Right lobe of liver (tissue), 6 donors: Measurements from ENCODE around the gene RAB3IL1. TPM values are rescaled to one million over a fixed set of nuclear protein-coding genes. Genes with fewer than 3 reads are reported as not detected.

Experiments used
- ATAC-seq, 4 donors: fragments of 200-7000 bp; cut with Tn5 transposase; one replicate each; pipeline ENCODE4 v1.9.1; 2020; ENCODE audit warnings: mild to moderate bottlenecking in 4 of 4, moderate library complexity in 4 of 4
- DNase-seq, 3 donors: peaks; one replicate each; pipeline ENCODE4 v3.0.0-alpha.2; 2020
- H3K27ac ChIP-seq, 3 donors: fragments of 200-600 bp; one replicate each; pipeline ENCODE4 v1.8.0; 2022
- H3K27me3 ChIP-seq, 2 donors: fragments of 200-600 bp; one replicate each; pipeline ENCODE4 v1.8.0; 2022
- H3K36me3 ChIP-seq, 4 donors: fragments of 200-600 bp; sonication (generic) in 1 of 4; one replicate each; pipeline versions ENCODE4 v1.5.1 to v1.8.0; 2017 to 2022; ENCODE audit warnings: control low read depth in 1 of 4
- H3K4me1 ChIP-seq, 4 donors: fragments of 200-600 bp; sonication (generic) in 1 of 4; one replicate each; pipeline versions ENCODE4 v1.5.1 to v1.8.0; 2017 to 2022; ENCODE audit warnings: control low read depth in 1 of 4
- H3K4me3 ChIP-seq, 3 donors: fragments of 200-600 bp; one replicate each; pipeline ENCODE4 v1.8.0; 2022
- H3K9me3 ChIP-seq, 4 donors: fragments of 200-600 bp; sonication (generic) in 1 of 4; one replicate each; pipeline versions ENCODE4 v1.5.1 to v1.8.0; 2017 to 2022; ENCODE audit warnings: control low read depth in 1 of 4
- POLR2A ChIP-seq: fragments of 450-650 bp; IDR thresholded peaks from one replicate; pipeline ENCODE4 v1.6.1; 2017; ENCODE audit warnings: antibody characterized with exemption, mild to moderate bottlenecking
- WGBS: methylation state at CpG from one replicate; pipeline ENCODE4 v1.1.6; 2018; ENCODE audit warnings: low coverage, low lambda C conversion rate; ENCODE audit not compliant: insufficient coverage; ENCODE audit errors: missing lambda C conversion rate; 5-methylcytosine and 5-hydroxymethylcytosine counted together
- intact Hi-C, 2 donors: fragments of 100-400 bp; cut with DNase I; formaldehyde crosslinking; loops; one replicate each; pipeline versions ENCODE4 v1.11.2 to v1.14.1; 2022
- total RNA-seq, 6 experiments: library from RNA; depleted of rRNA in 2 of 6; stranded (reverse); fragments of >200 nt in 2 of 6; fragmentation: NEBNext Ultra II Directional in 3 of 6; extraction: Animal tissue kit (Norgen Biotek cat#: 25700) in 3 of 6; gene quantifications; one replicate each; pipeline versions ENCODE4 v1.1.0 to v1.2.4, GENCODE V29; 2016 to 2023
- TF ChIP-seq, protein P1 (sequence below), 4 donors: fragments of 200-600 bp in 3 of 4; fragments of 450-650 bp in 1 of 4; IDR thresholded peaks; one replicate each; pipeline versions ENCODE4 v1.5.1 to v1.8.0; 2016 to 2022; ENCODE audit warnings: antibody characterized with exemption in 4 of 4, mild to moderate bottlenecking in 2 of 4
- donor health status: DM: no; HTN: yes; CAD: no.
- donor health status: DM: no; HTN: no; CAD: no.
- donor health status: DM: no; HTN: no; CAD: no.
- donor health status: DM: no; HTN: yes; CAD: no.
- donor health status: DM: no; HTN: yes; CAD: no.

Gene RAB3IL1
- total RNA-seq, 6 experiments from 2014 or later = 3.2 to 9.1 (median 4.2) TPM

GRCh38 chr11:61871158-61871597 lies 46.2 kb downstream of the RAB3IL1 start:
- WGBS = 14% methylated on average over 7 of the region's 24 CpGs
- Histone ChIP-seq H3K9me3 (no peaks in the 10 kb centered on the region), H3K4me3 (no peak overlapping the region), H3K27me3 (no peaks in the 10 kb centered on the region), H3K4me1 (no peaks in the 10 kb centered on the region), H3K27ac (no peak overlapping the region), H3K36me3 (no peaks in the 10 kb centered on the region)
- intact Hi-C loops = no loop called here
- ATAC-seq = peak; percentile 82 to 94 (median 88)
- TF ChIP-seq POLR2A = no peak
- TF ChIP-seq, protein P1, sequence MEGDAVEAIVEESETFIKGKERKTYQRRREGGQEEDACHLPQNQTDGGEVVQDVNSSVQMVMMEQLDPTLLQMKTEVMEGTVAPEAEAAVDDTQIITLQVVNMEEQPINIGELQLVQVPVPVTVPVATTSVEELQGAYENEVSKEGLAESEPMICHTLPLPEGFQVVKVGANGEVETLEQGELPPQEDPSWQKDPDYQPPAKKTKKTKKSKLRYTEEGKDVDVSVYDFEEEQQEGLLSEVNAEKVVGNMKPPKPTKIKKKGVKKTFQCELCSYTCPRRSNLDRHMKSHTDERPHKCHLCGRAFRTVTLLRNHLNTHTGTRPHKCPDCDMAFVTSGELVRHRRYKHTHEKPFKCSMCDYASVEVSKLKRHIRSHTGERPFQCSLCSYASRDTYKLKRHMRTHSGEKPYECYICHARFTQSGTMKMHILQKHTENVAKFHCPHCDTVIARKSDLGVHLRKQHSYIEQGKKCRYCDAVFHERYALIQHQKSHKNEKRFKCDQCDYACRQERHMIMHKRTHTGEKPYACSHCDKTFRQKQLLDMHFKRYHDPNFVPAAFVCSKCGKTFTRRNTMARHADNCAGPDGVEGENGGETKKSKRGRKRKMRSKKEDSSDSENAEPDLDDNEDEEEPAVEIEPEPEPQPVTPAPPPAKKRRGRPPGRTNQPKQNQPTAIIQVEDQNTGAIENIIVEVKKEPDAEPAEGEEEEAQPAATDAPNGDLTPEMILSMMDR (IDR thresholded peaks at IDR 0.05) = peak; percentile 68 to 80 (median 75)
- peak; percentile 64 to 77 (median 75) for DNase-seq

GRCh38 chr11:61870541-61871031 lies 46.8 kb downstream of the RAB3IL1 start:
- no peak overlapping the region for H3K4me3 ChIP-seq
- ATAC-seq = no peak
- H3K9me3 ChIP-seq = no peaks in the 10 kb centered on the region
- no peak overlapping the region for H3K27ac ChIP-seq
- no peaks in the 10 kb centered on the region for H3K4me1 ChIP-seq
- H3K36me3 ChIP-seq = no peaks in the 10 kb centered on the region
- no peaks in the 10 kb centered on the region for H3K27me3 ChIP-seq
- no peak for TF ChIP-seq POLR2A
- TF ChIP-seq, protein P1 (IDR thresholded peaks at IDR 0.05) = no peak
- WGBS = 52% methylated on average over 9 of the region's 10 CpGs
- intact Hi-C loops = no loop called here
- DNase-seq = no peak

DNA sequence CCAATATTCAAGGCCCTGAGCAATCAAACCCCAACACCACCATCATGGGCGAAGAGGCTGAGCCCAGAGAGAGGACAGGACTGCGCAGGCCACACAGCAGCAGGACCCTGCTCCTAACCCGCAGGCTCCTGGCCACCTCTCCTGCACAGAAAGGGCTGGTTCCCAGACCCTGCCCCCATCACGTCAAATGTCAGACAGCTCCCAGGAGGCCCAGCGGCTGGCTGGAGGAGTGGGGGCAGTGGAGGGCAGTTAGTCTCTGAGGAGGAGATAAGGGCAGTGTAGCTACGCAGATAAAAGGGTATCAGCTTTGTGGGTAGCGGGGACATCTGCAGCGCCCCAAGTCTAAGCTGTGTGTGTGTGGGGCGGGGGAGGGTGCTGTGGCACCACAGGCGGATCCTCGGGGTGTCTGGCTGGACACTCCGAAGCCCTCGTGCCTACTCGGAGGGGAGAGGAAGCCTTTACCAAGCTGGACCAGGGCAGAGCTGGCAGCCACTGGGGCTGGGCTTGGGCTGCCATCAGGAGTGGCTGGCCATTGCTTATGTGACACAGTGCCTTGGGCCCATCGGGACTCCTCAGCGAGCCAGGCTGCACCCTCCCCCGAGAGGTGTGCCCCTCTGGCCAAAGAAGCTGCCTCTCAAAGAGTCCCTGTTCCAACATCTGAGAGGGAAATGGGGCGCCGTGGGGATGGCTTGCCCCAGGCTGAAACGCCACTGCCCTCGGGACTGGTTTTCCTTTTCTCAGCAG lies 47.5 kb downstream of the RAB3IL1 start:
- 43% methylated on average over 4 of the region's 21 CpGs for WGBS
- Histone ChIP-seq H3K9me3 (no peaks in the 10 kb centered on the region), H3K36me3 (peaks cover 0 to 4% (median 0%) of the 10 kb centered on the region in 4 donors), H3K27ac (no peak overlapping the region), H3K4me1 (no peaks in the 10 kb centered on the region), H3K4me3 (no peak overlapping the region), H3K27me3 (no peaks in the 10 kb centered on the region)
- no peak for DNase-seq
- no peak for ATAC-seq
- intact Hi-C loops = no loop called here
- TF ChIP-seq, protein P1 (IDR thresholded peaks at IDR 0.05) = no peak
- TF ChIP-seq POLR2A = no peak

DNA sequence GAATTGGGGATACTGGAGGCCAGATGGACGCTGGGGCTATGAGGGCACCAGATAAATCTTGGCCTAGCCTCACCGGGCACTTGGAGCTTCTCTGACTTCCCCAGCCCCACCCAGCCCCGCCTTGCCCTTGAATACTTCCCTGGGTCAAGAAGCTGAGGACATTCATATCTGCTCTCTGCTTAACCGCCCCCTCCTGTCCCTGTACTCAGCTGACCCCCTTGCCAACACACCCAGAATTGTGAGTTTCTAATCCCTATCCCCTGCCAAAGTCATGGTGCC lies 48.0 kb downstream of the RAB3IL1 start:
- peaks cover 0 to 4% (median 0%) of the 10 kb centered on the region in 4 donors for H3K36me3 ChIP-seq
- no peaks in the 10 kb centered on the region for H3K27me3 ChIP-seq
- ATAC-seq (no peak), DNase-seq (no peak)
- intact Hi-C loops = no loop called here
- no peaks in the 10 kb centered on the region for H3K9me3 ChIP-seq
- TF ChIP-seq, protein P1 (IDR thresholded peaks at IDR 0.05) = no peak
- no peak for TF ChIP-seq POLR2A
- WGBS = no CpG with 5 or more reads among the region's 4 CpGs
- H3K27ac ChIP-seq = no peak overlapping the region
- H3K4me1 ChIP-seq = no peaks in the 10 kb centered on the region
- no peak overlapping the region for H3K4me3 ChIP-seq
